Right renal cortex interstitium (tissue), 3 donors: ENCODE results near the gene GORASP2. TPM values are rescaled to one million over a fixed set of nuclear protein-coding genes. Genes with fewer than 3 reads are reported as not detected.
"Not testable (repeated sequence)": the region's sequence is repeated elsewhere in the genome, so short reads cannot be mapped to it uniquely, and the experiment has no call there.

ENCODE experiments used
- DNase-seq, 3 donors: peaks; one replicate each; pipeline ENCODE4 v3.0.0-alpha.2; 2013; ENCODE audit warnings: low read depth in 3 of 3, low spot score in 2 of 3
- polyA plus RNA-seq, 3 donors: library from polyadenylated mRNA; unstranded; fragments of 120-200 nt; gene quantifications; one replicate each; pipeline ENCODE4 v1.2.1, GENCODE V29; 2013; ENCODE audit not compliant: insufficient read length in 3 of 3

GORASP2 gene
- polyA plus RNA-seq = 10 to 100 TPM; 86.1 to 92.4 (median 92.0) TPM

GRCh38 chr2:170928824-170929685 lies at the start of gene GORASP2:
TSS of gene GORASP2 (plus strand) at chr2:170929253. CDS start at chr2:170929341, 88 bp downstream.
- peak; percentile 95 to 98 (median 97) for DNase-seq

DNA sequence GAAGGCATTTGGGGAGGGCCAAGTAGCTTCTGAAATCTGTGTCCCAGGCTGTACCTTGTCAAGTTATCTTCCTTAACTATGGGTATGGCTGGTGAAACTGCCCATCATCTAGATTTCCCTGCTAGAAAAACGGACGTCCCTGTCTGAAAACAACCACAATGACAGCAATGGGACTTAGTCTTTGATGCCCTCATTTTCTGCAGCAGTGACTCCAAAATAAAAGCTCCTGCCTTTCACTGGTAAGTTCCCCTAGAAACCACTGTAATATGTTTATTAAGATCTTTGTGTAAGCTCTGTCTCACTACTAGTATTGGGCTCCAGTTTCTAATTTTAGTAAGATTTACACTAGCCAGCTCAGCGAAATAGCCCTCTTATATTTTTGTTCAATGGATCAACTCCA lies 47.2 kb upstream of the GORASP2 start:
- DNase-seq = no peak

- DNase-seq = no peak
Measured at GRCh38 chr2:170882758-170883157, 46.3 kb upstream of the GORASP2 start.

GRCh38 chr2:170883683-170884082 lies 45.4 kb upstream of the GORASP2 start:
- no peak for DNase-seq

- DNase-seq = no peak
Measured at GRCh38 chr2:170885130-170885791, 43.8 kb upstream of the GORASP2 start.

- no peak for DNase-seq
Measured at GRCh38 chr2:170886386-170886785, 42.7 kb upstream of the GORASP2 start.

GRCh38 chr2:170887496-170887895 lies 41.6 kb upstream of the GORASP2 start:
- no peak for DNase-seq

GRCh38 chr2:170887896-170888295 lies 41.2 kb upstream of the GORASP2 start:
- DNase-seq = no peak

GRCh38 chr2:170891893-170892292 lies 37.2 kb upstream of the GORASP2 start:
- DNase-seq = no peak

GRCh38 chr2:170892391-170892951 lies 36.6 kb upstream of the GORASP2 start:
- DNase-seq = no peak

GRCh38 chr2:170895023-170895757 lies 33.9 kb upstream of the GORASP2 start:
- no peak for DNase-seq

- DNase-seq = no peak
Measured at GRCh38 chr2:170896622-170897021, 32.4 kb upstream of the GORASP2 start.

DNA sequence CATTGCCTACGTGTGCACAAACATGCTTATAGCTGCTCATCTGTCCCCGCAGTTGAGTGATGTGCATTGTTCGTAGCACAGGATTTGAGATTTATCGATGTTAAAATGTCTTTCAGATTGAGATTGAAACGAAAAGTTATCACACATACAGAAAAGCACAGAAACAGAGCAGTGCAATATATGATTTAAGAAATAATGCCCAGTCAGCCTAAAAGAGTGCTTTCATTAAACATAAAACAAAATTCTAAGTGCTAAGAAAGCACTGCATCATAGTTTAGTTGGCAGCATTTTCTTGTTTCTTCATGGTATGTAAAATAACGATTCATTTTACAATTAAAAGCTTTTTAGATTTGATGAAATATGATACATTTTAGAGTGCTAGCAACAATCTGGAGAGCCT lies 31.9 kb upstream of the GORASP2 start:
- no peak for DNase-seq

DNA sequence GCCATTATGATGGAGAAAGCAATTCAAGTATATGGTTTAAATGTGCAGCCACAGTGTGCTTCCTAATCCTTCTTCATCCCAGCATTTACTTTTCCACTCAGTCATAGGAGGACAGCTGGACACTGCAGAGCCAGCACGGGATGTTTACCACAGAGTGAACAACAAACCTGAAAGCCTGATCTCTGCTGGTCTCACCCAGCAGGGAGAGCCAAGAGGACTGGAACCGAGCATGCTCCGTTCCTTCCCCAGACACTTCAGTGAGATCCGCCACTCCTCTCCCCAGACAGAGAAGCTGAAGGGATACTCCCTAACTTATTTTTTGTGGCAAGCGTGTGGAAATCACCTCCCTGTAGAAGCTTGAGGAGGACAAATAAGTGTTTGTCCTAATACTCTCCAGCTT lies 23.2 kb upstream of the GORASP2 start:
- no peak for DNase-seq

DNA sequence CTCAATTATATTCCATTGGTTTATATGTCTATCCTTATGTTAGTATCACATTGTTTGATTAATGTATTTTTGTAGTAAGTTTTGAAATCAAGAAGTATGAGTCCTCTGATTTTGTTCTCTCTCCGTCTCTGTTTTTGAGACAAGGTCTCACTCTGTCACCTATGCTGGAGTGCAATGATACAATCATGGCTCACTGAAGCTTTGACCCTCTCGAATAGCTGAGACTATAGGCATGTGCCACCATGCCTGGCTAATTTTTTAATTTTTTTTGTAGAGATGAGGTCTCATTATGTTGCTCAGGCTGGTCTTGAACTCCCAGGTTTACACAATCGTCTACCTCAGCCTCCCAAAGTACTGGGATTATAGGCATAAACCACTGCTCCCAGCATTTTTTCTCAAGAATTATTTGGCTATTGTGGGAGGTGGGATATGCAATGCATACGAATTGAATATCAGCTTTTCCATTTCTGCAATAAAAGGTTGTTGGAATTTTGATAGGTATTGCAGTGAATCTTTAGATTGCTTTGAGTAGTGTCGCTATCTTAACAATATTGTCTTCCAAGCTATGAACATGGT lies 17.7 kb upstream of the GORASP2 start:
- no peak for DNase-seq

GRCh38 chr2:170914994-170915666 lies 13.9 kb upstream of the GORASP2 start:
- not testable (repeated sequence) for DNase-seq

GRCh38 chr2:170917219-170917913 lies 11.7 kb upstream of the GORASP2 start:
- no peak for DNase-seq

GRCh38 chr2:170917957-170918356 lies 11.1 kb upstream of the GORASP2 start:
- DNase-seq = no peak

GRCh38 chr2:170921873-170922272 lies 7.2 kb upstream of the GORASP2 start:
- not testable (repeated sequence) for DNase-seq
